Measurements from ENCODE around the gene CACNA2D3.

DNA sequence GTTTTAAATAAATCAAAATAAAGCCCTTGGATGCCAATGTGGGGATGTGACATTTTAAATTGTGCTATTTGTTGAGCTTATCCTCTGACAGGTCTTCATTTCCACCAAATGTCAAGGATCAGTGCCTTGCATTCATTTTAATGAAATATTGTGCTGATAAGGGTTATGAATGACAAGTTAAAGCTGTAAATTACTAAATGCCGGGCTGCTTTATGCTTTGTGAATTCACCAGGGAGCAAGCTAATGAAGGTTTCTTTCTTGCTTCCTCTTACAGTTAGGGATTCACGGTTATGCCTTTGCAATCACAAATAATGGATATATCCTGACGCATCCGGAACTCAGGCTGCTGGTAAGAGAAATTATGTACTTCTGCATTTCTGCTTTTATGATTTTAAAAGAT is 723.8 kb downstream of the CACNA2D3 start:
- TF ChIP-seq, protein P1, sequence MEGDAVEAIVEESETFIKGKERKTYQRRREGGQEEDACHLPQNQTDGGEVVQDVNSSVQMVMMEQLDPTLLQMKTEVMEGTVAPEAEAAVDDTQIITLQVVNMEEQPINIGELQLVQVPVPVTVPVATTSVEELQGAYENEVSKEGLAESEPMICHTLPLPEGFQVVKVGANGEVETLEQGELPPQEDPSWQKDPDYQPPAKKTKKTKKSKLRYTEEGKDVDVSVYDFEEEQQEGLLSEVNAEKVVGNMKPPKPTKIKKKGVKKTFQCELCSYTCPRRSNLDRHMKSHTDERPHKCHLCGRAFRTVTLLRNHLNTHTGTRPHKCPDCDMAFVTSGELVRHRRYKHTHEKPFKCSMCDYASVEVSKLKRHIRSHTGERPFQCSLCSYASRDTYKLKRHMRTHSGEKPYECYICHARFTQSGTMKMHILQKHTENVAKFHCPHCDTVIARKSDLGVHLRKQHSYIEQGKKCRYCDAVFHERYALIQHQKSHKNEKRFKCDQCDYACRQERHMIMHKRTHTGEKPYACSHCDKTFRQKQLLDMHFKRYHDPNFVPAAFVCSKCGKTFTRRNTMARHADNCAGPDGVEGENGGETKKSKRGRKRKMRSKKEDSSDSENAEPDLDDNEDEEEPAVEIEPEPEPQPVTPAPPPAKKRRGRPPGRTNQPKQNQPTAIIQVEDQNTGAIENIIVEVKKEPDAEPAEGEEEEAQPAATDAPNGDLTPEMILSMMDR (IDR thresholded peaks at IDR 0.05), result no peak
- TF ChIP-seq POLR2A (IDR thresholded peaks at IDR 0.05), result no peak
- no peak for TF ChIP-seq POLR2AphosphoS5 (IDR thresholded peaks at IDR 0.05)

All from transverse colon (tissue), 4 donors.